GM21723 (cell line): Measurements from ENCODE around the gene CHEK1.
"Not testable (repeated sequence)": the region's sequence is repeated elsewhere in the genome, so short reads cannot be mapped to it uniquely, and the experiment has no call there.

Source experiments
- ATAC-seq: cut with Tn5 transposase; IDR thresholded peaks from one replicate; pipeline ENCODE4 v1.9.1; 2021; ENCODE audit warnings: mild to moderate bottlenecking, moderate library complexity; ENCODE audit not compliant: unreplicated experiment

Gene CHEK1

DNA sequence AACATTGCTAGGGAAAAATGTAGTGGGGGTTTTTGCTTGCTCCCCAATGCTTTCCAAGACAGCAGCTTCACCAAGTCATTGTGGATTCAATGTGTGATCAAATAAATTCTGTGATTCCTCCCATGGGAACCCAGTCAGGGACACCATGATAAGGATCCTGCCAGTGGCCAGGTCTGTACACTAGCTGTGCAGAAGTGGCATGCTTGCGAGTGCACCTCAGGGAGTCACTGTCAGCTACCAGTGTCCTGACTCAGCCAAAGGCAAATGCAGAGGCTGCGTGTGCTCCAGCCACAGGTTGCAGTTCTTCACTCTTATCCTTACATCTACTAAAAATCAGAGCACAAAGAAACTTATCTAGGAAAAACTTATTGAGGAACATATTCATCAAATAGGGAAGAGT is 65.0 kb downstream of the CHEK1 start:
- no peak for ATAC-seq

DNA sequence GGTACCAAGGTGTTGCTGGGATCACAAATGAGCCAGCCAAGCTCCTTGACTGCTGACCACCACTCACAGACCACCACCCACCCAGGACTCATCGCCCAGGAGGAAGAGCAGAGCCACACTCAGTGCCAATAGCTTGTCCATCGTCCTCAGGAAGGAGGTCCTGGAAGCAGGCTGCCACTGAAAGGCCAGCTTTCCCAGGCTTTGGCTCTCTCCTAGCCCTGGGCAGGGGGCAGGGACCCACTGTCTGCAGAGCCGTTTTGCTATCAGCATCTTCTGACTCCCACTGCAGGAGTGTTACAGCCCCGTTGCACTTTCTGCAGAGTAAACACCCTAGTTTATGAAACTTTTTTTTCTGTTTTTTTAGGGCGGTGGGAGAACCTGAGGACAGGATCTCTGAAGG is 67.9 kb downstream of the CHEK1 start:
- no peak for ATAC-seq

DNA sequence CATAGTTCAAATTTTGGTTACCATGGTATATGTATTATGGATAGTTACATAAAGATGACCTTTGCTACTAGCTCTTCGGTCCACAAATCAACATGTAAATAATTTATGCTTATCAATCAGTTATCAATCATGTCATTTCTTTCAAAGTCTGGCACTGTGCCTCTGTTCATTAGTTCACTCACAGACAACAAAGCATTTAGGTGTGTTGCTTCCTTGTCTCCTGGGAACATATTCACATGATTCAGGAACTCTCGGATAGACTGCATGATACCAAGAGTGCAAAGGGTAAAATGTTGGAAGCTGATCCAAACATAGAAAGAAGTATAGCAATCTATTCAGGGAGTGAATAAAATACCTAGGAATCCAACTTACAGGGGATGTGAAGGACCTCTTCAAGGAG is 70.0 kb downstream of the CHEK1 start:
- ATAC-seq = no peak

DNA sequence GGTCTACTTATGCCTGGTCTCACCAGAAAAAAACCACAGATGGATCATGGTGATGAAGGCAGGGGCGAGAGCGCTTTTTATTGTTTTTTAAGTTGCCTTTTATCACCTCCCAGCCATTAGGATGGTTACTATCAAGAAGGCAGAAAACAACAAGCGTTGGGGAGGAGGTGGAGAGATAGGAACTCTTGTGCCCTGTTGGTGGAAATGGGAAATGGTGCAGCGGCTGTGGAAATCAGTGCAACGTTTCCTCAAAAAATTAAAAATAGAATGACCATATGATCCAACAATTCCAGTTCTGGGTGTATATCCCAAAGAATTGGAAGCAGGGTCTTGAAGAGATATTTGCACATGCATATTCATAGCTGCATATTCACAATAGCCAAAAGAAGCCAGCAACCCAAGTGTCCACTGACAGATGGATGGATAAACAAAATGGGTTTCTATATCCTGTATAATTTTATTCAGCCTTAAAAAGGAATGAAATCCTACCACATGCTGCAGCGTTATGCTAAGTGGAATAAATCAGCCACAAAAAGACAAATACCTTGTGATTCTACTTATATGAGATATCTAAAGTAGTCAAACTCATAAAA is 76.2 kb downstream of the CHEK1 start:
- ATAC-seq = no peak

DNA sequence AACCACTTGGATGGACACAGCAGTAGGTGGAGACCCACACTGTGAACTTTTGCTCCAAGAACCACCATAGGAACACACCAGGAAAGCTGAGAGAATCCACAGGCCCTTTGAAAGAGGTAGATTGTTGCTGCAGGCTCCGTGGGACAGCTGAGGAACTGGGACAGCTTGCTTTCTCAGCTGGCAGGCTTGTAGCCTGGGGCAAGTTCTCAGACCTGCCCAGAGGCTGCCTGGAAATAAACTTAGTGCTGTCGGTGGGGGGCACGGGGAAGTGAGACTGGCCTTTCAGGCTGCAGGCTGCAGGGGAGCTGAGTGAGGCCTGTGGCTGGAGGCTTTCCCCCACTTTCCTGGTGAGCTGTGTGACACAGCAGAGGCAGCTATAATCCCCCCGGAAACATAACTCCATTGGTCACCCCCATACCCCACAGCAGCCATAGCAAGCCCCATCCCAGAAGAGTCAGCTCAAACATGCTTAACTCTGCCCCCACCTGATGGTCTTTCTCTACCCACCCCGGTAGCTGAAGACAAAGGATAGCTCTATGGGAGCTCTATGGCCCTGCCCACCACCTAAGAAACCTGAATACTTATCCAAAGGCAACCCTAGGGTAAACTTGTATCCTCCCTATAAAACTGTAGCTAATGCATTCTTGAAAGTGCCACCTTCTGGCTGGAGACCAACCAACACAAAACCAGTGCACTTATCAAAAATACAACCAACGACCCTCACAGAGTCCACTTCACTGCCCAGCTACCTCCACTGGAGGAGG is 77.1 kb downstream of the CHEK1 start:
- no peak for ATAC-seq

DNA sequence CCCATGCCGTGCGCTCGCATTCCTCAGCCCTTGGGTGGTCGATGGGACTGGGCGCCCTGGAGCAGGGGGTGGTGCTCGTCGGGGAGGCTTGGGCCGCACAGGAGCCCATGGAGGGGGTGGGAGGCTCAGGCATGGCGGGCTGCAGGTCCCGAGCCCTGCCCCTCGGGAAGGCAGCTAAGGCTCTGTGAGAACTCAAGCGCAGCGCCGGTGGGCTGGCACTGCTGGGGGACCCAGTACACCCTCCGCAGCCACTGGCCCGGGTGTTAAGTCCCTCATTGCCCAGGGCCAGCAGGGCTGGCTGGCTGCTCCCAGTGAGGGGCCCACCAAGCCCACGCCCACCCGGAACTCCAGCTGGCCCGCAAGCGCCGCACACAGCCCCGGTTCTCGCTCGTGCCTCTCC is 79.7 kb downstream of the CHEK1 start:
- not testable (repeated sequence) for ATAC-seq

DNA sequence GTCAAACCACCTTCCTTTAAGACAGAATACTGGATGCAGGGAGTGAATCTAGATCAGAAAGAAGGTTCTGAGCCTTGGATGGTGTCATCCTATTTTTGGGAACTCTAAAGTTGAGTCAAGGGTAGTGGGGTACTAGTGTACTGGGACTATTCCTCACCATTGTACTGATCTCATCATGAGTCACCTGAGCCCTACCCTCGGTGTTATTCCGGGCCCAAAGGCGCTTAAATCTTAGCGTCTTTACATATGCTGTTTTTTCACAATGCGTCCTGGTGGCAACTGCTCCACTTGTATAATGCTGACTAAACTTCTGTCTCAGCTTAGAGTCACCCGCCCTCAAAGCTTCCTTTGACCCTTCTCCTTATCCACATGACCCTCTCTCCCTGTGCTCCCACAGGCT is 95.8 kb downstream of the CHEK1 start:
- ATAC-seq = no peak

DNA sequence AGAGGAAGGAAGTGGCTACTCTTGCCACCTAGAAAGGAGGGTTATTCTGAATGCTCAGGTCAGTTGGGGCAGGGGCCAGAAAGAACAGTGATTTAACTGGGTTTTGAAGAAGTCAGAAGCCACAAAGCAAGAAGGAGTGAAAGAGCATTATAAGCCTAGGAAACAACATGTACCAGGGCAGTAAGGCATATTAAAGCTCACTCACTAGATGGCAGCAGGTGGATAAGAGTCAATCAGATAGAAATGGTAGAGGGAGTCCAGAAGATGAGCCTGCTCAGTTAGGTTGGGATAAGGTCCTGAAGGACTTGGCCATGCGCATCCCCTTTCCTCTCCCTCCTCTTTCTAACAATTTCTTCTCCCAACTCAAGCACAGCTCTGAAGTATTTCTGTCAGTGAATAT is 99.2 kb downstream of the CHEK1 start:
- ATAC-seq = no peak
